HCT116 (cell line): ENCODE measurements around the gene PLEKHG3.

Source experiments
- EGR1 ChIP-seq: IDR thresholded peaks from 2 replicates; pipeline ENCODE4 v1.6.1; 2012; ENCODE audit warnings: low read depth
- EZH2 ChIP-seq: fragments of 200-600 bp; sonication (generic); IDR thresholded peaks from 2 replicates; pipeline ENCODE4 v1.6.1; 2017; ENCODE audit warnings: antibody characterized with exemption, mixed run types
- POLR2A ChIP-seq: IDR thresholded peaks from 2 replicates; pipeline ENCODE4 v1.7.0; 2011; ENCODE audit warnings: borderline replicate concordance; ENCODE audit not compliant: insufficient read depth, insufficient read length; ENCODE audit errors: extremely low read depth
- SP1 ChIP-seq: IDR thresholded peaks from 2 replicates; pipeline ENCODE4 v1.6.1; 2012; ENCODE audit warnings: low read depth
- YY1 ChIP-seq: IDR thresholded peaks from 2 replicates; pipeline ENCODE4 v1.6.1; 2011; ENCODE audit warnings: low read length, low read depth, moderate library complexity, mild to moderate bottlenecking; ENCODE audit not compliant: insufficient replicate concordance; ENCODE audit errors: extremely low read depth
- TF ChIP-seq, protein P1 (sequence below), 3 experiments: fragments of 200-600 bp in 1 of 3; sonication (generic) in 1 of 3; IDR thresholded peaks in 2 of 3; conservative IDR thresholded peaks in 1 of 3; 2 replicates each; pipeline ENCODE4 v1.5.1; 2012 to 2017; ENCODE audit warnings: low read depth in 2 of 3, low read length in 2 of 3, antibody characterized with exemption in 1 of 3, borderline replicate concordance in 1 of 3, control low read depth in 1 of 3, mild to moderate bottlenecking in 1 of 3, mixed read lengths in 1 of 3, mixed run types in 1 of 3, moderate library complexity in 1 of 3; ENCODE audit not compliant: insufficient read depth in 1 of 3
- TF ChIP-seq, protein P2 (sequence below): IDR thresholded peaks from 2 replicates; pipeline ENCODE4 v1.6.1; 2012

DNA sequence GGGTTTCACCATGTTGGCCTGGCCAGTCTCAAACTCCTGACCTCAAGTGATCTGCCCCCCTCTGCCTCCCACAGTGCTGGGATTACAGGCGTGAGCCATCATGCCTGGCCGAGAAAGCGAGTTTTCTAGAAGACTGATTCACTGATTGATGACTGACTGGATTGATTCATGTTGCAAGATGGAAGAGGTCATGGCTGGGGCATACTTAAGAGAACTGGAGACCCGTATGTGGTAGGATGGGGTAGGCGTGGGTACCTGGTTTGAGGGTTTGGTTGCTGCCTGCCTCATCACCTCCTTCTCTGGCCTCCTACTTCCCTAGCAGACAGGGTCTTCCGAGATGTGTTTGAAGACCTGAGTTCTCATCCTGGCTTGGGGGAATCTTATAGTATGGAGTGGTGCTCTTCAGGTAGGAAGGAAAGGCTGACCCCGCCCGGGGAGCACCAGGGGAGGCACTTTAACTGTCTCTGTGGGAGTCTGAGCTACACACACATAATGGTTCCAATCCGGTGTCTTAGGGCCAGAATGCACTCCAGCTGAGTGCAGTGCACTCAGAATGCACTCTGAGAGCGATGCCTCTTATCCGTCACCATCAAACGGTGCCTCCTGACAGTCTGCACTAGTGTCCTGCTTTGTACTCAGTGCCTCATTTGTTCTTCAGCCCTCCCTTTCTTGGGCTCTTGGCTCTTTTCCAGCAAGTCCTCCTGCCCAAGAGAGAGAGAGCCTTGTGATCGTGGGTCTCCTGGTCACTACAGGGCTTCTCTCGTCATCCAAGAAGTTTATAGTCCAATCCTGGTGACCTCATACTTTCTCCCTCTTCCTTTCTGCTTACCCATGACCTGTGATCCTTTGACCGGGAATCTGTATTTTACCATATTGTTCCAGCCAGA lies 19.7 kb downstream of the PLEKHG3 start:
- TF ChIP-seq SP1 (no peak), YY1 (no peak), EZH2 (no peak), POLR2A (no peak), EGR1 (no peak)
- TF ChIP-seq, protein P1, sequence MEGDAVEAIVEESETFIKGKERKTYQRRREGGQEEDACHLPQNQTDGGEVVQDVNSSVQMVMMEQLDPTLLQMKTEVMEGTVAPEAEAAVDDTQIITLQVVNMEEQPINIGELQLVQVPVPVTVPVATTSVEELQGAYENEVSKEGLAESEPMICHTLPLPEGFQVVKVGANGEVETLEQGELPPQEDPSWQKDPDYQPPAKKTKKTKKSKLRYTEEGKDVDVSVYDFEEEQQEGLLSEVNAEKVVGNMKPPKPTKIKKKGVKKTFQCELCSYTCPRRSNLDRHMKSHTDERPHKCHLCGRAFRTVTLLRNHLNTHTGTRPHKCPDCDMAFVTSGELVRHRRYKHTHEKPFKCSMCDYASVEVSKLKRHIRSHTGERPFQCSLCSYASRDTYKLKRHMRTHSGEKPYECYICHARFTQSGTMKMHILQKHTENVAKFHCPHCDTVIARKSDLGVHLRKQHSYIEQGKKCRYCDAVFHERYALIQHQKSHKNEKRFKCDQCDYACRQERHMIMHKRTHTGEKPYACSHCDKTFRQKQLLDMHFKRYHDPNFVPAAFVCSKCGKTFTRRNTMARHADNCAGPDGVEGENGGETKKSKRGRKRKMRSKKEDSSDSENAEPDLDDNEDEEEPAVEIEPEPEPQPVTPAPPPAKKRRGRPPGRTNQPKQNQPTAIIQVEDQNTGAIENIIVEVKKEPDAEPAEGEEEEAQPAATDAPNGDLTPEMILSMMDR (IDR thresholded peaks at IDR 0.05 in 2 of 3, conservative IDR thresholded peaks at IDR 0.05 in 1 of 3; ENCODE audit: borderline replicate concordance in 1 of 3, insufficient read depth in 1 of 3, low read depth in 2 of 3, low read length in 2 of 3), result no peak
- TF ChIP-seq, protein P2, sequence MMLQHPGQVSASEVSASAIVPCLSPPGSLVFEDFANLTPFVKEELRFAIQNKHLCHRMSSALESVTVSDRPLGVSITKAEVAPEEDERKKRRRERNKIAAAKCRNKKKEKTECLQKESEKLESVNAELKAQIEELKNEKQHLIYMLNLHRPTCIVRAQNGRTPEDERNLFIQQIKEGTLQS, result no peak
